GM21447 (cell line): Measurements from ENCODE around the gene PRRG2.

Experiments used
- ATAC-seq: cut with Tn5 transposase; IDR thresholded peaks from one replicate; pipeline ENCODE4 v1.9.1; 2021; ENCODE audit not compliant: unreplicated experiment

Gene PRRG2

DNA sequence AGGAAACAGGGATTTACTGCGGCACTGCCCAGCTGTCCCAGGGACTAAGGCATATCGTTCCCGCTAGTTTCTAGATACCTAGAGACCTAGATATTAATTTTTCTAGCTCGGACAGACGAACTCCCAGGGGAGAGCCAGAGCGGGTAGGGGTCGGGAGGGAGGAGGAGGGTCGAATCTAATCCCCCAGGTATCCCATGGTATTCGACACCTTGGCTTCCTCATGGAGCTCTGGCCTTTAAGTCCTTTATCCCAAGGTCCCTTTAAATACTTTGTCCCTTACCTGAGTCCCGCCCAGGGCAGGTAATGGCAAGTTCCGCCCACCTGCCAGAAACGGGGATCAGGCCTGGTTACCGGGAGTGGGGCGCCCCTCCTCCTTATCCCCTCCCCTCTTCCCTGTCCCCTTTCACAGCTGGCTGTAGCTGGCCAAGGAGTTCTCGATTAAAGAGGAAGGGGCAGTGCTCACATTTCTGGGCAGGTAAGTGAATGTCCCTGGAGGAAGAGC is at the start of gene PRRG2:
Gene PRRG2, plus strand, starts transcription at position 310 of the 502 bp plus-strand sequence. CDS start 1,904 bp downstream, outside the sequence.
- ATAC-seq = no peak

DNA sequence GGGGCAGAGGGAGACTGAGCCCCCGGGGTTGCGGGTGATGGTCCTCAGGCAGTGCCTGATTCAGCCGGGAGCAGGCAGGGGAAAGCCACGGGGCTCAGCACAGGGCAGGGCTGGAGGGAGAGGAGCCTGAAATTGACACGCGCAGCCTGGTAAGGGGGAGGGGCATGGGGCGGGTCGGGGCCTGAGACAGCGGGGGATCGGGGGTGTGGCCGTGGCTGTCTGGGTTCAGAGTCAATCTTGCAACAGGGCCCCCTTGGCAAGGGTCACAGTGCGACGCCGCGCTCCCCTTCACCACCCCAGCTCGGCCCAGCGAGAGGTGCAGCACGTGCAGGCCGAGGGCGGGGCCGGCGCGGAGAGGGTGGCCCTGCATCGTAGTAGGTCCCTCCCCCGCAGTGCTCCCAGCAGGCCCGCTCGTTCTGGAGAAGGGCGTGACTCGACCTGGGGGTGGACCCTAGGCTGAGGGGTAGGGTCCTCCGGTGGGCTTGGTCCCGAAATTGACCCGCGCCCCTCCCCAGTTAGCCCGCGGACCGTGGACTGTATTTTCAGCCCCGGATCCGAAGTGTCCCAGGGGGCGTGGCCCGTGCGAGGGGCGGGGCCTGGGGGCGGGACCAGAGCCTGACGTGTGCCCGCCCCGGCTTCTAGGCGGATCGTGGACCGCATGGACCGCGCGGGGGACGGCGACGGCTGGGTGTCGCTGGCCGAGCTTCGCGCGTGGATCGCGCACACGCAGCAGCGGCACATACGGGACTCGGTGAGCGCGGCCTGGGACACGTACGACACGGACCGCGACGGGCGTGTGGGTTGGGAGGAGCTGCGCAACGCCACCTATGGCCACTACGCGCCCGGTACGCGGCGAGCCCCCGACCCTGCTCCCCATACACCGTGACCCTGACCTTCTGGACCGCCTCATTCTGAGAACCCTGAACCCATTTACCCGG is 47.3 kb upstream of the PRRG2 start:
- peak; percentile 57 for ATAC-seq

GRCh38 chr19:49534632-49535385 is 46.3 kb upstream of the PRRG2 start:
- no peak for ATAC-seq

DNA sequence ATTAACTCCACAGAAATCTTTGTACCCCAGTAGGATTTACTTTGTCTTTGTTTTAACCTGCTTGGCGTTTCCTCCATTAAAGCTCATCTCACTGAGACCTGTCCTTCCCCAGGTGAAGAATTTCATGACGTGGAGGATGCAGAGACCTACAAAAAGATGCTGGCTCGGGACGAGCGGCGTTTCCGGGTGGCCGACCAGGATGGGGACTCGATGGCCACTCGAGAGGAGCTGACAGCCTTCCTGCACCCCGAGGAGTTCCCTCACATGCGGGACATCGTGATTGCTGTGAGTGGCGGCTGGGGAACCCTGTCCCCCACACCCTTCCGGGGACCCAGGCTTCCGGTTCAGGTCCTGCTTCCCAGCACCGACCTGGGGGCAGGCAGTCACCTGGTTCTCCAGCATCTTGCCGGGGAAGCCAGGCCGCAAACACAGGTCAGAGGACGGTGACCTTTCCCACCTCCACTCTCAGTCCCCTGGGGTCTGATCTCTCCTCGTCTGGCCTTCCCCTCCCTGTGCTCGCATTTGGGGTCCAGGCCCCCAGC is 44.1 kb upstream of the PRRG2 start:
- no peak for ATAC-seq

GRCh38 chr19:49538643-49539042 is 42.5 kb upstream of the PRRG2 start:
- no peak for ATAC-seq

GRCh38 chr19:49539192-49539952 is 41.7 kb upstream of the PRRG2 start:
- ATAC-seq = no peak

GRCh38 chr19:49541914-49542313 is 39.2 kb upstream of the PRRG2 start:
- ATAC-seq = no peak

GRCh38 chr19:49542446-49542845 is 38.7 kb upstream of the PRRG2 start:
- no peak for ATAC-seq

- ATAC-seq = no peak
These were observed 38.1 kb upstream of the PRRG2 start for GRCh38 chr19:49543032-49543431.

DNA sequence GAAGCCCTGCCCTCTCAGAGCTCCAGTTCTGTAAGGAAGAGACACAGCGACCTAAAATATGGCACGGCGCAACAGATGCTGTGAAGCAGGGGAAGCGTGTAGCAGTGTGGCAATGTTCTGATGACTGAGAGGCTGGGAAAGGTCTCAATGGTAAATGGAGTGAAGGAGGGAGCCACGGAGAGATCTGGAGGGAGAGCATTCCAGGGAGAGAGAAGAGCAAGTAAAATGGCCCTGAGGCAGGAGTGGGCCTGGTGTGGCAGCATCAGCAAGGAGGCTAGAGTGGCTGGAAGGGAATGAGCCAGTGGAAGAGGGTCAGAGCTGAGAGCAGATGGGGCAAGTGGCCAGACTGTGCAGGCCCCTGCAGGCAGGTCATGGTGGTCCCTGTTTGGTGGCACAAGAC is 37.0 kb upstream of the PRRG2 start:
- ATAC-seq = no peak

DNA sequence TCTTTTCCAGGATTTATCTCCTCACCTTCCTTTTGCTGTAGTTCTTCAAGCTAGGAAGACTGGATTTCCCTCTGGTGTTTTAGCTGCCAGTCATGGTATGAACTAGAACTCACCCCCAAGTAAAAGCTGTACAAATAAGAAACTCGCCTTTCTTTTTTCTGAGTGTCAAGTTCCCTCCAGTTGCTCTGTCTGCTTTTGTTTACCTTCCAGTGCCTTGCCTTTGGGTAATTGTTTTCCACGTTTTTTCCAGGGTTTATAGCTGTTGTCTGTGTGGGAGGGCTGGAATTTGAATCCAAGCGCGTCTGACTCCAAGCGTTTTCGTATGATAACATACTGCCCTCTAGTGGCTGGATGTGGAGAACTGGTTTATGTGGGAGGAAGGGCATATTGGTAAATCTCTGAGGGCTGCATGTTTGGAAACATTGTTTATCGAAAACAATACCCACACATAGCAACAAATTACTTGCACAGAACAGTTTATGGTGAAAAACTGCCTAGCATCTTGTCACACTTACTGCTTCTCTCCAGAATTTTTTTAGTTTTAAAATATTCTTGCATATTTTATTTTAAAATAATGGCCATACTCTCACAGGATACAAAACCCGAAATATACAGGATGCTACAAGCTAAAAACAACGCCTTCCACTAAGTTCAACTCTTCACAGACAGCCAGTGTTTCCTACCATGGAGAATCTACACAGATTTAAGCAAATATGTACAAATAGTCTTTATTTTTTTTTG is 34.1 kb upstream of the PRRG2 start:
- no peak for ATAC-seq

DNA sequence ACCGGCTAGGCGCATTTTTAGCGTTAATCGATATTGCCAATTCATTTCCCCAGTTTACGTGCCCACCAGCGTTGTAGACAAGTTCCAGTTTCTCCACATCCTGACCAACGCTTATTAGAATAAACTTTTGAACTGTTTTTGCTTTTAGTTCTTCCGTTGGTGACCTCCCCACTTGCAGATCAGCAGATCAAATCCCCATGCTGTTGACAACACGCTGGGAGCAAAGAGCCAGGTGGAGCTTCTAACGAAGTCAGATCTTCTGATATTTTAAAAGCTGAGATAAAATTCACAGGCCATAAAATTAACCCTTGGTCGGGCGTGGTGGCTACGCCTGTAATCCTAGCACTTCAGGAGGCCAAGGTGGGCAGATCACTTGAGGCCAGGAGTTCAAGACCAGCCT is 32.1 kb upstream of the PRRG2 start:
- no peak for ATAC-seq

GRCh38 chr19:49551531-49551930 is 29.6 kb upstream of the PRRG2 start:
- ATAC-seq = no peak

GRCh38 chr19:49552749-49553148 is 28.4 kb upstream of the PRRG2 start:
- ATAC-seq = no peak

GRCh38 chr19:49553451-49554271 is 27.5 kb upstream of the PRRG2 start:
- ATAC-seq = no peak

DNA sequence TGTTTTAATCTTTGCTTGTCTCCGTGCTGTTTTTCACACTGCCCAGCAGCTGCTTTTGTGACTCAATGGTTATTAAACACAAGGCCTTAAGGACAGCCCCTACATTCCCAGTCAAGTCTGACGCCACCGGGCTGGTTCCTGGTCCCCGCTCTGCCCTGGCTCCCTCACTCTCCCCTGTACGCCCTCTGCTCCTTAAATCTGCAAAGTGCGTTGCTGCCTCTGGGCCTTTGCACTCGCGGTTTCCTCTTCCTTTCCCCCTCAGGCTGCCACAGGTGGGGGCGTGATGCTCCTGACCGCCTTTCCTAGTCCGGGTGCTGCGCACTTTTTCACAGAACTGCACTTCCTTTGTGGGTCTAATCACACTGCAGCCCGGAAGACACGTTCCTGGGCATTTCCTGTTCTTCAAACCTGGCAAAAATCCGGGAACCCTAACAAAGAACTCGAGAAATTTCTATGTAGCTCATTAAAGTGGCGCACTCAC is 26.4 kb upstream of the PRRG2 start:
- ATAC-seq = no peak

DNA sequence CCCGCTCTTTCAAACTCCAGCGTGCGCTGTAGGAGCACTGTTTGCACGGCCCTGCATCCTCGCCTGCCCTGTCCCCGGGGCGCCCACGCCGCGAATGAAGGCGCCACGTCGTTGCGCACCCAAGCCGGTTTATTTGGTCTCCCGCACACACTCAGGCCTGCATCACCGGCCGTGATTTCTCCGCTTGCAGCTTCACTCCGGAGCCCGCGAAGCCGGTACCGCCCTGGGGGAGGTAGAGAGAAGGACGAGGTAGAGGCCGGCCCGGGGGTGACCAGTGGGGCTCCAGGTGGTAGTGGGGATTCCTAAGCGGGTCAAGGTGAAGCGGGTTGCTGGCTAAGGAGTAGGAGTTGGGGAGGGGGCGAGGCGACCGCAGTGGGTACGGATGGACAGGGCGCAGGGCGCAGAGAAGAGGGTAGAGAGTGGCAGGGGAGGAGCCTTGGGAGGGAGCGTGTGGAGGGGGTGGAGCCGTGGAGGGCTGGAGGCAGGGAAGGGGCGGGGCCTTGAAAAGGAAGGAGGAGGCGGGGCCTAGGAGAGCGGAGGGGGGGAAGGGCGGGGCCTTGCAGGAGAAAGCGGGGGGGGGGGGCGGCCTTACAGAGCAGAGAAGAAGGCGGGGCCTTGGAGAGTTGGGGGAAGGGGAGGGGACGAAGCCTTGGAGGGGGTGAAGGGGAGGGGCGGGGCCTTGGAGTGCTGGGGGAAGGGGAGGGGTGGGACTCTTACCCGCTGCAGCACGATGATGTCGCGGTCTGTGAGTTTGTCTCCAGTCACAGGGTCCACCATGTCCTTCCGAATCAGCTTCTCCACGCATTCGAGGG is 25.3 kb upstream of the PRRG2 start:
- ATAC-seq = no peak
